GM21526 (cell line): ENCODE measurements around the gene TMEM9.

ENCODE experiments used
- ATAC-seq: cut with Tn5 transposase; IDR thresholded peaks from one replicate; pipeline ENCODE4 v1.9.1; 2021; ENCODE audit warnings: moderate library complexity; ENCODE audit not compliant: unreplicated experiment, low FRiP score

Gene TMEM9

GRCh38 chr1:201154389-201155165 lies at the start of gene TMEM9:
Gene TMEM9, minus strand, starts transcription at chr1:201154474. Its CDS starts 551 bp downstream, at chr1:201153923.
- peak; percentile 97 for ATAC-seq

GRCh38 chr1:201198598-201198997 lies 44.3 kb upstream of the TMEM9 start:
- ATAC-seq, result no peak

GRCh38 chr1:201194046-201194445 lies 39.8 kb upstream of the TMEM9 start:
- ATAC-seq, result no peak

DNA sequence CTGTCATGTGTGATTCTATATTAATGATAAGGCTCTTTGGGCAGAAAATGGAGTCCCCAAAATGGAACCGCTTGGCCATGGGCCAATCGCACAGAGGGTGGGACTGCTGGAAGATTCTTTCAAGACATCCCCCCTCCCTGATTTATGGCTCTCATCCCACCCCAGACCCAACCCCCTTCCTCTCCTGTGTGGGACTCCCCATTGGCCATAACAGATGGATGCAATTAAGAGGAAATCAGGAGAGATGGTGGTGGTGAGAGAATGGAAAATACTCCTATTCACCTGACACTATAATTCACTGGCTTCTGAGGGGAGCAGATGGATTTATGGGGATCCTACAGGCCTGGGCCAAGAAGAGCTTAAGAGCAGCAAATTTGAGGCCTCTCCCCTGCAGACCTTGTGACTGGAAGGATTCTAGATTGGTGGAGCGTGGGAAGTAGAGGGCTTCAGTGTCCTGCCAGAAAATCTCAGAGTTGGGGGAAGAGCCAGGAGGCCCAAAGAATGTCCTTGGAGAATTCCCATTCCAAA lies 38.1 kb upstream of the TMEM9 start:
- no peak for ATAC-seq

GRCh38 chr1:201191653-201192260 lies 37.5 kb upstream of the TMEM9 start:
- ATAC-seq, result no peak

DNA sequence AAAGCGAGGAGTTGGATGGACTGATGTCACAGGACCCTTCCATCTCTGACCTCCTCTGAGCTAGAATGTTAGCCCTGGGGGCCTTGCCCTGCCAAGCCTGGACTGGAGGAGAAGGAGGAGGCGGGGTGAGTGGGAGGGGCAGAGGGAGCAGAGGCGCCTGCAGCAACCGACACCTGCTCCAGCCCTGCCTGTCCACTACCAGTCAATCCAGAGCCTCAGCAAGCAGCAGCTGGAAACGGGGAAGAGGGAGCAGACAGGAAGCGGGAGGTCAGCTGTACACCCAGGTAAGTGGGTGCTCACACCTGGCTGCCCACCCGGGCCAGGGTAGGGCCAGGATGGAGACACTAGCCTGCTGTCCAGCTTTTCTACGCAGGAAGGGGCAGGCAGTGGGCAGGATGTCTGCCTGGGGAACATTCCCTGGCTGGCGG lies 36.4 kb upstream of the TMEM9 start, which contains the start of gene IGFN1:
IGFN1 (plus strand) TSS at position 201 of the 428 bp plus-strand sequence. CDS start 2,470 bp downstream, outside the sequence.
- no peak for ATAC-seq

DNA sequence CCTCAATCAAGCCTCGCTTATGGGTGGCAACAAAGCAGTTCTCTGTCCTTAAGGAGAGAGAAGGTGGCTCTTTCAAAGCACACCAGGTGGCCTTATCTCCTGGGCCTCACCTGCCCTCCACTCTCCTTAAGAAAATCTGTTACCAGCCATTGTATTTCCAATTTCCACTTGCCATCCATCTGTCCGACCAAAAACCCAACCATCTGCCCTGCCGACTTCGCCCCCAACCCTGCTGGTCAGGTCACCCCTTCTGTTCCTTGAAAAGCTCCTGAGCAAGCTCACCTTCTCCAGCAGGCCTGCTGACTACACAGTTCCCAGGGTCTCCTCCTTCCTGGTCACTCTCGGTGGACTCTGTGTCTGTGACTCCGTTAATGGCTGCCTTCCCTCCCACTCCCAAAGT lies 35.7 kb upstream of the TMEM9 start:
- ATAC-seq, result no peak

DNA sequence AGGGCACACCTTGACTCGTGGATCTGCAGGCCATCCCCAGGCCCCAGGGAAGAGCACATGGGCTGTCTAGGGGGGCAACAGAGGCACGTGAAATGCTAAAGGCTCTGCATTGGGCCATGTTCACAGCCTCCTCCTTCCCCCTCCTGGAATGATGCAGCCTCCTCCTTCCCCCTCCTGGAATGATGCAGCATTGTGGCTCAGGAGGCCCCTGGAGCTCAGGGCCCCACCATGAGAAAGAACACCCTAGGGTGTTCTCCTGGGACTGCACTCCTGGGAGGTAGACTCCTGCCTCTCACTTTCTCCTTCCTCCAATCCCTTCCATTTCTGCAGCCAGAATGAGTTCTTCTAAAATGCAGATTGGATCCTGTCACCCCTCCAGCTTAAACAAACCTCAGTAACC lies 34.8 kb upstream of the TMEM9 start:
- no peak for ATAC-seq

- ATAC-seq, result no peak
These were observed 31.9 kb upstream of the TMEM9 start for GRCh38 chr1:201186192-201186591.

GRCh38 chr1:201185527-201186128 lies 31.4 kb upstream of the TMEM9 start:
- ATAC-seq, result no peak

DNA sequence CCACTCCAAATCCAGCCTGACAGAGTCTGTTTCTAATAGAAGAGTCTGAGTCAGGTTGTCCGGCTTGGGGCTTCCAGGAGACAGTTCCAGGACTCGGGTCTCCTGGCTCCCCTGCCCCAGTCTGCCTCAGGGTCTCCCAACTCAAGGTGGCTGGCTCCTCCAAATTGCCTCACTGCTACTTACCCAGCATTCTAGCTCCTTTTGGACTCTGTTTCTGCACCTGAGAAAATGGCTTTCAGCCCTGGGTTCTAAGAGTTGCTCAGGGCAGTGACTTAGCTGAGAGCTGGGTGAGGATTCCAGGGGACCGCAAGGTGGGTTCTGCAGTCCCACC lies 30.8 kb upstream of the TMEM9 start:
- no peak for ATAC-seq

DNA sequence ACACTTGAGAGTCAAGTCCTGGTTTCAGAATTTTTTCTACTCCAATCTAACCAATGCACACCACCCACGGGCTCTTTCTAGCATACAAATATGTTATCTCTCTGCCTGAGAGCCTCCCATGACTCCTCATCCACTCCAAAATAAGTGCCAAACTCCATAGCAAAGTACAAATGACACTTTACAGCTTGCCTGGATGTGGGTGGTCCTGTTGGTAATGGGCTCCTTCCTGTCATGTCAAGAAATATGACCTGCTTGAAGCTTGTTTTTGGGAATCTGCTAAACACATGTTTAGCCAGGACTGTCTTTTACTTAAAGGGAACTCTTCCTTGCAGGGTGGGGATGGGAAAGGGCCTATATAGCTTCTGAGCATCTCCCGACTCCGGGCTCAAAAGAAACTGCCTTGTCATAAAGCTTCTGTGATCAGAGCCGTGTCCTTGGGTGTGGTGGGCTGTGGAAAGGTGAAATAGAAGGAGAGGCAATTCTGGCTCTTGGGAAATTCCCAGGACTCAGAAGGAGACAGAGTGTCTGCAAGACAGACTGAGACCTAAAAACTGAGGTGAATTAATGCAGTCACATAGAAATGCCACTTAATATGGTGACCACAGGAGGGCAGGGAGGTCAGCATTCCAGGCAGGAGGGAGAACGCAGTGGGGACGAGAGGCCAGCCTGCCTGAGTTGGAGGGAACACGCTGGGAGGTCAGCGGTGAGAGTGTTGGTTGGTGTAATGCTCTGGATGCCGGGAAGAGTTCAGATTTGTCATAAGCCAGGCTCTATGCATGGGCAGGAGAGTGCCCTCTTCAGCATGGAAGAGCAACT lies 30.2 kb upstream of the TMEM9 start:
- no peak for ATAC-seq

DNA sequence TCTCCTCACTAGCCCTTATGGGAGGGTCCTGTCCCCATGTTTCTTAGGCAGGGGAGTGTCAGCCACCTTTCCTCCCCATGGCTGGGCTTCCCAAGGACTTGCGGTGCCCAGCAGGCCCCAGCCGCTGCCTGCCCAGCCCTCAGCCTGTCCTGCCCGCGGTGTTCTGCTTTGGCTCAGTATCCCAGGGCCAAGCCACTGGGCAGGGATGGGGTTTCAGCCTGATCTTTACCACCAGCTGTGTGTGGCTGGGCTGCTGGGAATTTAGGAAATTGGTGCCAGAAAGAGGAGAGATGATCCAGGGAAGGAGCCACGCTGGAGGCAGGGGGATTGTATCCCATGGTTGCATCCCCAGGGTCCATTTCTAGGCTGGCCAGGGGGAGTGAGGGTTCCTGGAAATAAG lies 29.5 kb upstream of the TMEM9 start:
- ATAC-seq, result no peak

GRCh38 chr1:201183209-201183608 lies 28.9 kb upstream of the TMEM9 start:
- ATAC-seq, result no peak

GRCh38 chr1:201181726-201182125 lies 27.5 kb upstream of the TMEM9 start:
- ATAC-seq, result no peak

DNA sequence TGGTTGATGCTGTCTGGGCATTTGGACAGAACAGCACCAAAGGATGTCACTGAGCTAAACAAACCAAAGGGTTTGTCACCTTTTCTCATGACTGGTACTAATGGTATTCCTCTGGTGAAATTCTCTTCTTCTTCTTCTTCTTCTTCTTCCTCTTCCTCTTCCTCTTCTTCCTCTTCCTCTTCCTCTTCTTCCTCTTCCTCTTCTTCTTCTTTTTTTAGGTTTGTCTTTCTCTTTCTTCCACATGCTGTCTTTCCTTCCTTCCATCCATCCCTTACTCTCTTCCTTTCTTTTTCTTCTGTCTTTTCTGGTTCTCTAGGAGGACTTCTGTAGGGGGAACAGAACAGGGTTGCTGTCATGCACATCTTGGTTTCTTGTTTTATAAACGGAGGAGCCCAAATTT lies 27.0 kb upstream of the TMEM9 start:
- ATAC-seq, result no peak

GRCh38 chr1:201180901-201181300 lies 26.6 kb upstream of the TMEM9 start:
- no peak for ATAC-seq

DNA sequence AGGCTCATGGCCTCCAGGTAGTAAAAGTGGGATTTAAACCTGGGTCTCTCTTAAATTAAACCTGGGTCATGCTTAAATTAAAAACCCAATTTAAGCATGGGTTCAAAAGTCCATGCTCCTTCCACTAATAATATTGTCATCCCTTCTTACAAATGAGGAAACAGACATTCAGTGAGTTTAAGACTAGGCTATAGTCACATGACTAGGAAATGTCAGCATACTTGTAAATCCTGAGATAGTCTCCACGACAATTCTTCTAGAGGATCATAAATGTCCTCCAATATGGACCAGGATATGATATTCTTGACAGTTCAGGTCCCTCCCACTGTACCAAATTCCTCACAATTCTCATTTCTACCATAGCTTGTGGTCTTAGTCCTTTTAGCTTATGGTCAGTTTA lies 25.9 kb upstream of the TMEM9 start:
- no peak for ATAC-seq

- no peak for ATAC-seq
These were observed 24.4 kb upstream of the TMEM9 start for GRCh38 chr1:201178718-201179117.

- ATAC-seq, result no peak
These were observed 22.7 kb upstream of the TMEM9 start for GRCh38 chr1:201176940-201177339.
